Body of pancreas (tissue), 4 donors: ENCODE results near the gene RNGTT.

Source experiments
- POLR2A ChIP-seq, 3 donors: fragments of 450-650 bp; IDR thresholded peaks; one replicate each; pipeline ENCODE4 v1.6.1; 2016; ENCODE audit warnings: antibody characterized with exemption in 3 of 3, mild to moderate bottlenecking in 2 of 3
- TF ChIP-seq, protein P1 (sequence below), 7 experiments: fragments of 450-650 bp in 4 of 7; fragments of 200-600 bp in 3 of 7; sonication (generic) in 3 of 7; IDR thresholded peaks; one replicate each; pipeline ENCODE4 v1.5.1; 2016 to 2019; ENCODE audit warnings: antibody characterized with exemption in 7 of 7

DNA sequence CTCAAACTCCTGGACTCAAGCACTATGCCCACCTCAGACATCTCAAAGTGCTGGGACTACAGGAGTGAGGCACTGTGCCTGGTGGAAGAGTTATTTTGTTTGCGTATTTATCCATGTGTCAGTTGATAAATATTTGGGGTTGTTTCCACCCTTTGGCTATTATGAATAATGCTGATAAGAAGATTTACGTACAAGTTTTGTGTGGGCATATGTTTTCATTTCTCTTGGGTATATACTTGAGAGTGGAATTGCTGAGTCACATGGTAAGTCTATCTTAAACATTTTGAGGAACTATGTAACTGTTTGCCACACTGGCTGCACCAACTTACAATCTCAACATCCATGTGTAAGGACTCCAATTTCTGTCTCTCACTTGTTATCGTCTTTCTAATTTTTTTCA lies 200.3 kb downstream of the RNGTT start:
- no peak for TF ChIP-seq POLR2A (IDR thresholded peaks at IDR 0.05)
- TF ChIP-seq, protein P1, sequence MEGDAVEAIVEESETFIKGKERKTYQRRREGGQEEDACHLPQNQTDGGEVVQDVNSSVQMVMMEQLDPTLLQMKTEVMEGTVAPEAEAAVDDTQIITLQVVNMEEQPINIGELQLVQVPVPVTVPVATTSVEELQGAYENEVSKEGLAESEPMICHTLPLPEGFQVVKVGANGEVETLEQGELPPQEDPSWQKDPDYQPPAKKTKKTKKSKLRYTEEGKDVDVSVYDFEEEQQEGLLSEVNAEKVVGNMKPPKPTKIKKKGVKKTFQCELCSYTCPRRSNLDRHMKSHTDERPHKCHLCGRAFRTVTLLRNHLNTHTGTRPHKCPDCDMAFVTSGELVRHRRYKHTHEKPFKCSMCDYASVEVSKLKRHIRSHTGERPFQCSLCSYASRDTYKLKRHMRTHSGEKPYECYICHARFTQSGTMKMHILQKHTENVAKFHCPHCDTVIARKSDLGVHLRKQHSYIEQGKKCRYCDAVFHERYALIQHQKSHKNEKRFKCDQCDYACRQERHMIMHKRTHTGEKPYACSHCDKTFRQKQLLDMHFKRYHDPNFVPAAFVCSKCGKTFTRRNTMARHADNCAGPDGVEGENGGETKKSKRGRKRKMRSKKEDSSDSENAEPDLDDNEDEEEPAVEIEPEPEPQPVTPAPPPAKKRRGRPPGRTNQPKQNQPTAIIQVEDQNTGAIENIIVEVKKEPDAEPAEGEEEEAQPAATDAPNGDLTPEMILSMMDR (IDR thresholded peaks at IDR 0.05) = no peak
